HK-2 (cell line): ENCODE data around the gene ADGRL4.
A peak's percentile ranks its signal among the peaks of the same experiment; 100 is the strongest.
"Not testable (repeated sequence)": the region's sequence is repeated elsewhere in the genome, so short reads cannot be mapped to it uniquely, and the experiment has no call there.

Source experiments
- DNase-seq: peaks from one replicate; pipeline ENCODE4 v3.0.0-alpha.2; 2018; ENCODE audit not compliant: unreplicated experiment

ADGRL4 gene

GRCh38 chr1:78918157-78918556 is 88.4 kb downstream of the ADGRL4 start:
- no peak for DNase-seq

GRCh38 chr1:78916986-78917385 is 89.5 kb downstream of the ADGRL4 start:
- DNase-seq = no peak

- DNase-seq = no peak
Observed at GRCh38 chr1:78913950-78914349, 92.6 kb downstream of the ADGRL4 start.

GRCh38 chr1:78911956-78912880 is 94.3 kb downstream of the ADGRL4 start:
- DNase-seq = no peak

GRCh38 chr1:78902641-78903040 is 103.9 kb downstream of the ADGRL4 start:
- DNase-seq = no peak

GRCh38 chr1:78894811-78895210 is 111.7 kb downstream of the ADGRL4 start:
- no peak for DNase-seq

- DNase-seq = no peak
Observed at GRCh38 chr1:78892260-78892840, 114.2 kb downstream of the ADGRL4 start.

- DNase-seq = no peak
Observed at GRCh38 chr1:78887458-78887857, 119.1 kb downstream of the ADGRL4 start.

- DNase-seq = no peak
Observed at GRCh38 chr1:78884685-78885452, 121.7 kb downstream of the ADGRL4 start.

- no peak for DNase-seq
Observed at GRCh38 chr1:78880223-78880622, 126.3 kb downstream of the ADGRL4 start.

GRCh38 chr1:78875986-78876385 is 130.5 kb downstream of the ADGRL4 start:
- DNase-seq = not testable (repeated sequence)

- DNase-seq = peak; percentile 43
Observed at GRCh38 chr1:78872801-78873200, 133.7 kb downstream of the ADGRL4 start.

- no peak for DNase-seq
Observed at GRCh38 chr1:78871249-78871648, 135.3 kb downstream of the ADGRL4 start.

GRCh38 chr1:78869136-78869535 is 137.4 kb downstream of the ADGRL4 start:
- no peak for DNase-seq

- no peak for DNase-seq
Observed at GRCh38 chr1:78864175-78864574, 142.4 kb downstream of the ADGRL4 start.

- no peak for DNase-seq
Observed at GRCh38 chr1:78856096-78856495, 150.4 kb downstream of the ADGRL4 start.

GRCh38 chr1:78855258-78855657 is 151.3 kb downstream of the ADGRL4 start:
- DNase-seq = no peak

- DNase-seq = no peak
Observed at GRCh38 chr1:78854556-78854955, 152.0 kb downstream of the ADGRL4 start.

- DNase-seq = no peak
Observed at GRCh38 chr1:78843546-78843945, 163.0 kb downstream of the ADGRL4 start.

GRCh38 chr1:78843111-78843510 is 163.4 kb downstream of the ADGRL4 start:
- DNase-seq = no peak

- peak; percentile 48 for DNase-seq
Observed at GRCh38 chr1:78840453-78841271, 165.9 kb downstream of the ADGRL4 start.
